GM13976 (cell line): Measurements from ENCODE around the gene RBPJ.

Experiments used
- DNase-seq: peaks from one replicate; pipeline ENCODE4 v3.0.0; 2012; ENCODE audit warnings: low spot score
- CTCF ChIP-seq: IDR thresholded peaks from 2 replicates; pipeline ENCODE4 v1.5.1; 2012; ENCODE audit warnings: borderline replicate concordance, mild to moderate bottlenecking; ENCODE audit not compliant: insufficient read depth; ENCODE audit errors: extremely low read depth, missing control alignments, control extremely low read depth
- in situ Hi-C: fragments of 300-500 bp; cut with MboI; formaldehyde crosslinking; loops from one replicate; pipeline ENCODE4 v1.12.0; 2022; ENCODE audit warnings: low sequenced_read_pairs, mixed read lengths, inconsistent platforms; ENCODE audit not compliant: unreplicated experiment

Gene RBPJ

GRCh38 chr4:26344901-26345564 lies 24.2 kb downstream of the RBPJ start:
- no peak for DNase-seq
- in situ Hi-C loops = loop anchor here (25.0 kb wide), 1 partner anchor 667 kb away; no protein-coding TSS in a partner anchor

GRCh38 chr4:26345565-26345938 lies 24.7 kb downstream of the RBPJ start:
- in situ Hi-C loops = loop anchor here (25.0 kb wide), 1 partner anchor 667 kb away; no protein-coding TSS in a partner anchor
- TF ChIP-seq CTCF = no peak
- peak; percentile 39 for DNase-seq

More at GRCh38 chr4:26344901-26345564, 24.2 kb downstream of the RBPJ start:
- TF ChIP-seq CTCF = no peak

GRCh38 chr4:26346203-26346620 lies 25.4 kb downstream of the RBPJ start:
- DNase-seq = no peak
- TF ChIP-seq CTCF = no peak
- in situ Hi-C loops = loop anchor here (25.0 kb wide), 1 partner anchor 666 kb away; no protein-coding TSS in a partner anchor

- TF ChIP-seq CTCF = no peak
- DNase-seq = no peak
- in situ Hi-C loops = loop anchor here (25.0 kb wide), 1 partner anchor 663 kb away; no protein-coding TSS in a partner anchor
These were observed 28.7 kb downstream of the RBPJ start for GRCh38 chr4:26349496-26349895.

- in situ Hi-C loops = no loop called here
- no peak for TF ChIP-seq CTCF
- DNase-seq = no peak
These were observed 30.9 kb downstream of the RBPJ start for GRCh38 chr4:26351685-26352084.

- TF ChIP-seq CTCF = no peak
- in situ Hi-C loops = no loop called here
- DNase-seq = no peak
These were observed 33.7 kb downstream of the RBPJ start for GRCh38 chr4:26354491-26354890.
